ENCODE results near the gene TCF7.
"Not testable (repeated sequence)": the region's sequence is repeated elsewhere in the genome, so short reads cannot be mapped to it uniquely, and the experiment has no call there.

TCF7 gene

GRCh38 chr5:134145041-134145757 is 30.7 kb downstream of the TCF7 start:
- Histone ChIP-seq H3K4me3 (ENCODE audit: low read length) (no peak overlapping the region), H3K36me3 (ENCODE audit: insufficient read depth, low read depth, low read length) (peaks cover 72% of the 10 kb centered on the region), H3K27me3 (ENCODE audit: insufficient read depth, low read length) (no peaks in the 10 kb centered on the region), H3K9me3 (ENCODE audit: insufficient read depth, low read depth, low read length) (no peaks in the 10 kb centered on the region), H3K27ac (ENCODE audit: low read length) (no peak overlapping the region), H3K4me1 (ENCODE audit: insufficient read depth, low read length) (no peaks in the 10 kb centered on the region), H3K9ac (ENCODE audit: low read depth, low read length) (no peak overlapping the region)

GRCh38 chr5:134145779-134146581 is 31.5 kb downstream of the TCF7 start:
- Histone ChIP-seq H3K36me3 (ENCODE audit: insufficient read depth, low read depth, low read length) (peaks cover 77% of the 10 kb centered on the region), H3K27me3 (ENCODE audit: insufficient read depth, low read length) (no peaks in the 10 kb centered on the region)

GRCh38 chr5:134146651-134147518 is 32.4 kb downstream of the TCF7 start:
- Histone ChIP-seq H3K9me3 (ENCODE audit: insufficient read depth, low read depth, low read length) (no peaks in the 10 kb centered on the region), H3K27me3 (ENCODE audit: insufficient read depth, low read length) (no peaks in the 10 kb centered on the region), H3K4me1 (ENCODE audit: insufficient read depth, low read length) (no peaks in the 10 kb centered on the region; the same call in 1 of the 2 replicates), H3K4me3 (ENCODE audit: low read length) (no peak overlapping the region), H3K36me3 (ENCODE audit: insufficient read depth, low read depth, low read length) (peaks cover 84% of the 10 kb centered on the region), H3K27ac (ENCODE audit: low read length) (no peak overlapping the region), H3K9ac (ENCODE audit: low read depth, low read length) (no peak overlapping the region)

More at GRCh38 chr5:134145779-134146581, 31.5 kb downstream of the TCF7 start:
- Histone ChIP-seq H3K4me1 (ENCODE audit: insufficient read depth, low read length) (no peaks in the 10 kb centered on the region), H3K9me3 (ENCODE audit: insufficient read depth, low read depth, low read length) (no peaks in the 10 kb centered on the region), H3K9ac (ENCODE audit: low read depth, low read length) (no peak overlapping the region), H3K4me3 (ENCODE audit: low read length) (no peak overlapping the region), H3K27ac (ENCODE audit: low read length) (no peak overlapping the region)

DNA sequence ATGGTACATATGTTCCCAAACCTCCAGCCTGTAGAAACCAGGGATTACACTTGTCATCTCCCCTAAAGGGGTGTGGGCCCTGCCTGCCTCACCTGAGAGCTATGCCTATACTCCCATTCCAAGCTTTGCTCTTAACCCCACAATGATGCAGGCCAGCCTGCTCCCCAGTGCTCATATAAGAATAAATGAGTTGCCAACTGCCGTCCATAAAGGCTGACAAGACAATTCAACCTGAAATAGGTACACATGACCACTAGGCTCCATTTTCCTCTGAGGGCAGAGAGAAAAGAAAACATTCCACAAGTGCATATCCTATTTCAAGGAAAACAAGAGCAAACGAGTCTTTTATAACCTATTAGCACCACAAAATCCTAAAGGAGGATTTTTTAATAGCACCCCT is 33.8 kb downstream of the TCF7 start:
- H3K9ac ChIP-seq (ENCODE audit: low read depth, low read length): no peak overlapping the region
- no peak overlapping the region for H3K4me3 ChIP-seq (ENCODE audit: low read length)
- no peaks in the 10 kb centered on the region for H3K27me3 ChIP-seq (ENCODE audit: insufficient read depth, low read length)
- H3K4me1 ChIP-seq (ENCODE audit: insufficient read depth, low read length): no peaks in the 10 kb centered on the region; the same call in 1 of the 2 replicates
- no peaks in the 10 kb centered on the region for H3K9me3 ChIP-seq (ENCODE audit: insufficient read depth, low read depth, low read length)
- peaks cover 90% of the 10 kb centered on the region for H3K36me3 ChIP-seq (ENCODE audit: insufficient read depth, low read depth, low read length)
- H3K27ac ChIP-seq (ENCODE audit: low read length): no peak overlapping the region

- Histone ChIP-seq H3K9me3 (ENCODE audit: insufficient read depth, low read depth, low read length) (no peaks in the 10 kb centered on the region), H3K27ac (ENCODE audit: low read length) (no peak overlapping the region), H3K36me3 (ENCODE audit: insufficient read depth, low read depth, low read length) (peaks cover 90% of the 10 kb centered on the region), H3K27me3 (ENCODE audit: insufficient read depth, low read length) (no peaks in the 10 kb centered on the region), H3K4me1 (ENCODE audit: insufficient read depth, low read length) (no peaks in the 10 kb centered on the region; the same call in 1 of the 2 replicates), H3K9ac (ENCODE audit: low read depth, low read length) (no peak overlapping the region), H3K4me3 (ENCODE audit: low read length) (no peak overlapping the region)
Observed at GRCh38 chr5:134148986-134149539, 34.6 kb downstream of the TCF7 start.

- Histone ChIP-seq H3K4me1 (ENCODE audit: insufficient read depth, low read length) (no peaks in the 10 kb centered on the region; the same call in 1 of the 2 replicates), H3K27me3 (ENCODE audit: insufficient read depth, low read length) (no peaks in the 10 kb centered on the region), H3K36me3 (ENCODE audit: insufficient read depth, low read depth, low read length) (peaks cover 88% of the 10 kb centered on the region), H3K9me3 (ENCODE audit: insufficient read depth, low read depth, low read length) (no peaks in the 10 kb centered on the region), H3K27ac (ENCODE audit: low read length) (no peak overlapping the region), H3K9ac (ENCODE audit: low read depth, low read length) (no peak overlapping the region), H3K4me3 (ENCODE audit: low read length) (no peak overlapping the region)
Observed at GRCh38 chr5:134149571-134150303, 35.3 kb downstream of the TCF7 start.

- H3K4me1 ChIP-seq (ENCODE audit: insufficient read depth, low read length): no peaks in the 10 kb centered on the region; the same call in 1 of the 2 replicates
- no peaks in the 10 kb centered on the region for H3K27me3 ChIP-seq (ENCODE audit: insufficient read depth, low read length)
- H3K4me3 ChIP-seq (ENCODE audit: low read length): no peak overlapping the region
- H3K9me3 ChIP-seq (ENCODE audit: insufficient read depth, low read depth, low read length): no peaks in the 10 kb centered on the region
- no peak overlapping the region for H3K27ac ChIP-seq (ENCODE audit: low read length)
- no peak overlapping the region for H3K9ac ChIP-seq (ENCODE audit: low read depth, low read length)
- H3K36me3 ChIP-seq (ENCODE audit: insufficient read depth, low read depth, low read length): peaks cover 89% of the 10 kb centered on the region
Observed at GRCh38 chr5:134151723-134152122, 37.2 kb downstream of the TCF7 start.

DNA sequence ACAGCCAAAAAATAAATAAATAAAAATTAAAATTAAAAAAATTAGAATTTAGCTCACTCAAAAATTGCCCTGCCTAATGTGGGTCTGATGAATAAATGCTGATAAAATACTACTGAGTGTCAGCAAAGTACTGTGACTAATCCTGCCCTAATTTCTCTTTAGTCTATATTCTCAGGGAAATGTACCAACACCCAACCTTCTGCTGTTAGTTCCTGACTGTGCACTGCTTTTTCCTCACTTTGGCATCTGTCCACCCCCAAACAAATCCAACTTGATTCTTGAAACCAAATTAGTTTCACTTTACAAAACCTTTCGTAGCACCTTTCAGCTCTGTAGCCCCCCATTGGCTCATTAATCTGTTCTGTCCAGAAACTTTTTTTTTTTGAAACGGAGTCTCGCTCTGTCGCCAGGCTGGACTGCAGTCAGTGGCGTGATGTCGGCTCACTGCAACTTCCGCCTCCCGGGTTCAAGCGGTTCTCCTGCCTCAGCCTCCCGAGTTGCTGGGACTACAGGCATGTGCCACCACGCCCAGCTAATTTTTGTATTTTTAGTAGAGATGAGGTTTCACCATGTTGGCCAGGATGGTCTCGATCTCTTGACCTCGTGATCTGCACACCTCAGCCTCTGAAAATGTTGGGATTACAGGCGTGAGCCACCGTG is 37.8 kb downstream of the TCF7 start:
- H3K27me3 ChIP-seq (ENCODE audit: insufficient read depth, low read length); H3K4me3 ChIP-seq (ENCODE audit: low read length); H3K4me1 ChIP-seq (ENCODE audit: insufficient read depth, low read length); H3K9me3 ChIP-seq (ENCODE audit: insufficient read depth, low read depth, low read length); H3K9ac ChIP-seq (ENCODE audit: low read depth, low read length); H3K27ac ChIP-seq (ENCODE audit: low read length): not testable (repeated sequence)
- peaks cover 89% of the 10 kb centered on the region for H3K36me3 ChIP-seq (ENCODE audit: insufficient read depth, low read depth, low read length)

DNA sequence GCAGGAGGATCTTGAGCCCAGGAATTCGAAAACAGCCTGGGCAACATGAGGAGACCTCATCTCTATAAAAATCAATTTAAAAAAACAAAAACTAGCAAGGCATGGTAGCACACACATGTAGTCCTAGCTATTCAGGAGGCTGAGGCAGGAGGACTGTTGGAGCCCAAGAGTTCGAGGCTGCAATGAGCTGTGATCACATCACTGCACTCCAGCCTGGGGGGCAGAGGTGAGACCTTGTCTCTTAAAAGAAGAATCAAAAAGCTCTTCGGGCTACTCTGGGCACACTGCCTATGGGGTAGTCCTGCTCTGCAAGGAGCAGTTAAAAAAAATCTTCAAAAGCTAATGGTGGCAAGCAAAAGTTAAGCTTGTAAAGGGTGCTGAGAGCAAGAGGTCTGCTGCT is 38.8 kb downstream of the TCF7 start:
- Histone ChIP-seq H3K36me3 (ENCODE audit: insufficient read depth, low read depth, low read length) (peaks cover 92% of the 10 kb centered on the region), H3K9me3 (ENCODE audit: insufficient read depth, low read depth, low read length) (no peaks in the 10 kb centered on the region), H3K27ac (ENCODE audit: low read length) (no peak overlapping the region), H3K4me3 (ENCODE audit: low read length) (no peak overlapping the region), H3K9ac (ENCODE audit: low read depth, low read length) (no peak overlapping the region), H3K4me1 (ENCODE audit: insufficient read depth, low read length) (no peaks in the 10 kb centered on the region; the same call in 1 of the 2 replicates), H3K27me3 (ENCODE audit: insufficient read depth, low read length) (no peaks in the 10 kb centered on the region)

DNA sequence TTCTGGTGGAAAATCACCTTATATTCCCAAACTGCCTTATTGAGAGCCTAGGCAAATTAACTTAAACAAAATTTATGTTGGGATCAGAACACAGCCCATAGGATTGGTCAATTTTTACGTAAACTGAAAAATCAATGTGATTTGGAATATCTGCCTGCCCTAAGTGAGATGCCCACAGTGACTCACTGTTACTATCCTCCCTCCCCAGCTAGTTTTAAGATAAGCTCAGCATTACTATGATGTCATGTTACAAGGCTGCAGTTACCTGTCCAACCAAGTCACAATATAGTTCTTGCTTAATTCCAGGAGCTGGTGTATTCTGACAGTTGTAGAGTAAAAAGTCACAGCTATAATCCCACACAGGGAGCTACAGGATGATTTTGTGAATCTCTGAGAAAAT is 39.2 kb downstream of the TCF7 start:
- no peak overlapping the region for H3K4me3 ChIP-seq (ENCODE audit: low read length)
- H3K27ac ChIP-seq (ENCODE audit: low read length): no peak overlapping the region
- no peaks in the 10 kb centered on the region for H3K9me3 ChIP-seq (ENCODE audit: insufficient read depth, low read depth, low read length)
- no peaks in the 10 kb centered on the region; the same call in 1 of the 2 replicates for H3K4me1 ChIP-seq (ENCODE audit: insufficient read depth, low read length)
- no peak overlapping the region for H3K9ac ChIP-seq (ENCODE audit: low read depth, low read length)
- peaks cover 93% of the 10 kb centered on the region for H3K36me3 ChIP-seq (ENCODE audit: insufficient read depth, low read depth, low read length)
- no peaks in the 10 kb centered on the region for H3K27me3 ChIP-seq (ENCODE audit: insufficient read depth, low read length)

All from iPS-20b (cell line).